SH-SY5Y (cell line): ENCODE data around the gene SCAI.

ENCODE experiments used
- GATA2 ChIP-seq: IDR thresholded peaks from 2 replicates; pipeline ENCODE4 v1.6.1; 2011; ENCODE audit warnings: mild to moderate bottlenecking, low read depth, low read length
- GATA3 ChIP-seq: IDR thresholded peaks from 2 replicates; pipeline ENCODE4 v1.6.1; 2011; ENCODE audit warnings: low read depth, mild to moderate bottlenecking, low read length, moderate library complexity

SCAI gene

GRCh38 chr9:125085703-125086477 lies 57.4 kb downstream of the SCAI start:
- no peak for TF ChIP-seq GATA3
- no peak for TF ChIP-seq GATA2

GRCh38 chr9:125079931-125080330 lies 63.4 kb downstream of the SCAI start:
- TF ChIP-seq GATA3 = no peak
- TF ChIP-seq GATA2 = no peak

- no peak for TF ChIP-seq GATA2
- no peak for TF ChIP-seq GATA3
Measured at GRCh38 chr9:125075997-125076396, 67.3 kb downstream of the SCAI start.

- TF ChIP-seq GATA2 (no peak), GATA3 (no peak)
Measured at GRCh38 chr9:125074976-125075375, 68.4 kb downstream of the SCAI start.

GRCh38 chr9:125066839-125067619 lies 76.3 kb downstream of the SCAI start:
- TF ChIP-seq GATA3 (no peak), GATA2 (no peak)

GRCh38 chr9:125061391-125061790 lies 81.9 kb downstream of the SCAI start:
- TF ChIP-seq GATA2 = no peak
- TF ChIP-seq GATA3 = no peak

- no peak for TF ChIP-seq GATA3
- no peak for TF ChIP-seq GATA2
Measured at GRCh38 chr9:125049212-125050049, 93.9 kb downstream of the SCAI start.

- TF ChIP-seq GATA2 (no peak), GATA3 (no peak)
Measured at GRCh38 chr9:125043631-125044030, 99.7 kb downstream of the SCAI start.

GRCh38 chr9:125043148-125043547 lies 100.2 kb downstream of the SCAI start:
- no peak for TF ChIP-seq GATA2
- no peak for TF ChIP-seq GATA3

- TF ChIP-seq GATA3 (no peak), GATA2 (no peak)
Measured at GRCh38 chr9:125038166-125038565, 105.2 kb downstream of the SCAI start.

- TF ChIP-seq GATA2 = no peak
- TF ChIP-seq GATA3 = no peak
Measured at GRCh38 chr9:125028041-125028440, 115.3 kb downstream of the SCAI start.

GRCh38 chr9:125024917-125025316 lies 118.4 kb downstream of the SCAI start:
- TF ChIP-seq GATA2 (no peak), GATA3 (no peak)

- no peak for TF ChIP-seq GATA2
- no peak for TF ChIP-seq GATA3
Measured at GRCh38 chr9:125021069-125021468, 122.3 kb downstream of the SCAI start.

GRCh38 chr9:125008599-125008998 lies 134.7 kb downstream of the SCAI start:
- TF ChIP-seq GATA2 = no peak
- TF ChIP-seq GATA3 = no peak
